K562 (cell line): ENCODE data around the gene SHISA9. TPM values are rescaled to one million over a fixed set of nuclear protein-coding genes. Genes with fewer than 3 reads are reported as not detected.

ENCODE experiments used
- ATAC-seq: fragments of 200-7000 bp; cut with Tn5 transposase; 3 replicates; pipeline ENCODE4 v1.9.1; 2020; ENCODE audit warnings: moderate library complexity
- BruUV-seq: library from RNA; stranded (reverse); fragments of 400-500 nt; replicated peaks from 2 replicates; lab custom pipeline; 2021; lab: Mats Ljungman, UMichigan
- CTCF ChIA-PET: fragments of 300-600 bp; formaldehyde crosslinking; extraction: SDS; loops from one replicate; lab custom pipeline; 2021; ENCODE audit warnings: low intra/inter-chr PET ratio; lab: Yijun Ruan, JAX
- POLR2A ChIA-PET: fragments of 300-600, 350-650 bp; sonication (Branson Sonifier 250); formaldehyde crosslinking; extraction: SDS; loops from one replicate; lab custom pipeline; 2021; ENCODE audit warnings: antibody characterized with exemption, inconsistent platforms; lab: Yijun Ruan, JAX
- DNase-seq, 4 experiments: peaks; one replicate each; pipeline versions ENCODE4 v3.0.0 to v3.0.0-alpha.2; 2011 to 2018; ENCODE audit warnings: low spot score in 3 of 4, mixed read lengths in 3 of 4; ENCODE audit errors: extremely low read depth in 1 of 4
- FAIRE-seq: peaks from 2 replicates; lab custom pipeline; 2011; peaks lifted over from hg19 to GRCh38; lab: Jason Lieb, UNC
- H2AFZ ChIP-seq: 2 replicates; pipeline ENCODE4 v1.6.0; 2011; ENCODE audit warnings: low read depth, low read length, control low read depth, inconsistent platforms
- H3K27ac ChIP-seq: fragments of 200-600 bp; 3 replicates; pipeline ENCODE4 v1.8.0; 2011; ENCODE audit warnings: low read depth, mild to moderate bottlenecking, control low read depth, inconsistent platforms, low read length, moderate library complexity, mixed read lengths; ENCODE audit errors: extremely low read depth
- H3K27me3 ChIP-seq, 2 experiments: fragments of 300-600 bp in 1 of 2; 2 replicates in 1 of 2; 3 replicates in 1 of 2; pipeline versions ENCODE4 v1.6.0 to v1.8.0; 2011; ENCODE audit warnings: inconsistent platforms in 2 of 2, low read length in 2 of 2, mild to moderate bottlenecking in 1 of 2, mixed read lengths in 1 of 2, moderate library complexity in 1 of 2; ENCODE audit not compliant: control insufficient read depth in 2 of 2, insufficient read depth in 2 of 2
- H3K36me3 ChIP-seq: fragments of 300-600 bp; 3 replicates; pipeline ENCODE4 v1.8.0; 2011; ENCODE audit warnings: mild to moderate bottlenecking, low read length, inconsistent platforms; ENCODE audit not compliant: control insufficient read depth, insufficient read depth
- H3K4me1 ChIP-seq, 2 experiments: fragments of 200-600 bp in 1 of 2; replicated peaks in 1 of 2; 2 replicates in 1 of 2; 3 replicates in 1 of 2; pipeline versions ENCODE4 v1.5.1 to v1.8.0; 2011; ENCODE audit warnings: inconsistent platforms in 2 of 2, low read length in 2 of 2, mild to moderate bottlenecking in 1 of 2, mixed read lengths in 1 of 2, moderate library complexity in 1 of 2; ENCODE audit not compliant: control insufficient read depth in 2 of 2, insufficient read depth in 2 of 2
- H3K4me2 ChIP-seq: 2 replicates; pipeline ENCODE4 v1.6.1; 2011; ENCODE audit warnings: low read length, control low read depth, inconsistent platforms, mixed read lengths; ENCODE audit not compliant: insufficient read depth
- H3K4me3 ChIP-seq: fragments of 200-600 bp; sonication (generic), shearing (Covaris generic); 2 replicates; pipeline ENCODE4 v1.5.1; 2016; ENCODE audit warnings: control low read depth, inconsistent platforms
- H3K79me2 ChIP-seq: fragments of 200-600 bp; 3 replicates; pipeline ENCODE4 v1.8.0; 2011; ENCODE audit warnings: low read length, inconsistent platforms; ENCODE audit not compliant: control insufficient read depth, insufficient read depth
- H3K9ac ChIP-seq, 2 experiments: 2 replicates each; pipeline versions ENCODE4 v1.6.0 to v1.6.1; 2011; ENCODE audit warnings: low read depth in 2 of 2, low read length in 2 of 2, control low read depth in 1 of 2, inconsistent platforms in 1 of 2, mild to moderate bottlenecking in 1 of 2, mixed read lengths in 1 of 2; ENCODE audit not compliant: insufficient read depth in 1 of 2
- H3K9me1 ChIP-seq: one replicate; pipeline ENCODE4 v1.6.0; 2011; ENCODE audit warnings: inconsistent platforms, mild to moderate bottlenecking, low read length, moderate library complexity; ENCODE audit not compliant: control insufficient read depth, insufficient read depth
- H3K9me3 ChIP-seq: replicated peaks from 2 replicates; pipeline ENCODE4 v1.5.1; 2011; ENCODE audit warnings: low read depth, low read length, inconsistent platforms; ENCODE audit not compliant: control insufficient read depth, insufficient read depth
- H4K20me1 ChIP-seq: replicated peaks from 2 replicates; pipeline ENCODE4 v1.6.1; 2011; ENCODE audit warnings: low read length, inconsistent platforms, mixed read lengths; ENCODE audit not compliant: control insufficient read depth, insufficient read depth
- EP400 ChIP-seq: fragments of 450-650 bp; IDR thresholded peaks from 2 replicates; pipeline ENCODE4 v1.6.1; 2017; ENCODE audit warnings: antibody characterized with exemption, mild to moderate bottlenecking, moderate library complexity
- FOSL1 ChIP-seq: fragments of 200-800 bp; sonication (Bioruptor generic); conservative IDR thresholded peaks from 2 replicates; pipeline ENCODE4 v1.6.1; 2016; ENCODE audit warnings: missing genetic modification characterization, missing compliant biosample characterization
- FOXP1 ChIP-seq: sonication (generic); formaldehyde crosslinking; IDR thresholded peaks from 2 replicates; pipeline ENCODE4 v1.8.0; 2022; ENCODE audit warnings: mild to moderate bottlenecking, missing genetic modification reagents
- KLF1 ChIP-seq: fragments of 450-650 bp; IDR thresholded peaks from 2 replicates; pipeline ENCODE4 v1.6.1; 2016; ENCODE audit warnings: missing genetic modification characterization, missing compliant biosample characterization
- MTF1 ChIP-seq: fragments of 250-450 bp; sonication (Bioruptor Pico); IDR thresholded peaks from 2 replicates; pipeline ENCODE4 v1.9.0; 2021; ENCODE audit warnings: moderate library complexity, mild to moderate bottlenecking, inconsistent platforms, borderline replicate concordance
- PCBP2 ChIP-seq: fragments of 200-400 bp; formaldehyde crosslinking; IDR thresholded peaks from 2 replicates; pipeline ENCODE4 v1.6.1; 2018; ENCODE audit warnings: low read length, low read depth, mild to moderate bottlenecking, moderate library complexity; ENCODE audit not compliant: poor library complexity, severe bottlenecking
- ZNF561 ChIP-seq: fragments of 450-650 bp; formaldehyde crosslinking; conservative IDR thresholded peaks from 2 replicates; pipeline ENCODE4 v1.4.0; 2020; ENCODE audit warnings: mild to moderate bottlenecking, moderate library complexity
- ZNF764 ChIP-seq: fragments of 250-450 bp; sonication (Bioruptor Pico); IDR thresholded peaks from 2 replicates; pipeline ENCODE4 v1.4.0; 2020; ENCODE audit warnings: low read depth, mild to moderate bottlenecking, moderate library complexity
- WGBS: fragments of 100-300 bp; shearing (Covaris generic); methylation state at CpG from one replicate; pipeline ENCODE4 v1.1.6; 2016; ENCODE audit warnings: low coverage, mixed read lengths; ENCODE audit not compliant: insufficient coverage; ENCODE audit errors: missing lambda C conversion rate; 5-methylcytosine and 5-hydroxymethylcytosine counted together
- in situ Hi-C: fragments of 300-500 bp; cut with MboI; formaldehyde crosslinking; loops from 4 replicates; pipeline ENCODE4 v1.15.0; 2018; ENCODE audit warnings: inconsistent platforms, mixed read lengths
- intact Hi-C: fragments of 100-400 bp; cut with micrococcal nuclease; formaldehyde crosslinking; loops from 2 replicates; pipeline ENCODE4 v1.14.2; 2022
- polyA plus RNA-seq, 8 experiments: library from polyadenylated mRNA; depleted of rRNA in 4 of 8; stranded (reverse) in 5 of 8; unstranded in 3 of 8; fragments of >200 nt; fragmentation: Nextera tagmentation in 2 of 8; fragmentation: Illumina TruSeq in 1 of 8; extraction: Ambion mirVana in 2 of 8; extraction: Trizol in 1 of 8; gene quantifications; 2 replicates each; pipeline versions ENCODE4 v1.2.1 to v1.2.3, GENCODE V29; 2011 to 2014; ENCODE audit warnings: inconsistent platforms in 1 of 8, missing spikeins in 1 of 8
- total RNA-seq, 7 experiments: library from RNA; depleted of rRNA in 6 of 7; stranded (reverse); fragments of >200 nt in 6 of 7; fragmentation: Illumina TruSeq in 2 of 7; extraction: Trizol in 2 of 7; gene quantifications; 2 replicates each; pipeline versions ENCODE4 v1.2.1 to v1.2.3, GENCODE V29; 2011 to 2021; ENCODE audit warnings: low replicate concordance in 1 of 7
- TF ChIP-seq, protein P1 (sequence below), 2 experiments: fragments of 450-650 bp; formaldehyde crosslinking in 1 of 2; IDR thresholded peaks; 2 replicates each; pipeline versions ENCODE4 v1.4.0 to v1.6.1; 2014 to 2020; ENCODE audit warnings: mild to moderate bottlenecking in 2 of 2, borderline replicate concordance in 1 of 2, low read depth in 1 of 2
- TF ChIP-seq, protein P2 (sequence below): fragments of 450-650 bp; formaldehyde crosslinking; IDR thresholded peaks from 2 replicates; pipeline ENCODE4 v1.4.0; 2022; ENCODE audit warnings: missing genetic modification characterization
- TF ChIP-seq, protein P3 (sequence below): sonication (generic); formaldehyde crosslinking; IDR thresholded peaks from 2 replicates; pipeline ENCODE4 v1.8.0; 2022; ENCODE audit warnings: missing genetic modification reagents, mild to moderate bottlenecking, borderline replicate concordance

The SHISA9 gene
- total and polyA plus RNA-seq, 9 of the 15 experiments (the other 6 are each of a cell fraction or from before 2014, with no cell fraction given), result under 0.01 to 0.16 (median 0.01) TPM; not detected in 6

DNA sequence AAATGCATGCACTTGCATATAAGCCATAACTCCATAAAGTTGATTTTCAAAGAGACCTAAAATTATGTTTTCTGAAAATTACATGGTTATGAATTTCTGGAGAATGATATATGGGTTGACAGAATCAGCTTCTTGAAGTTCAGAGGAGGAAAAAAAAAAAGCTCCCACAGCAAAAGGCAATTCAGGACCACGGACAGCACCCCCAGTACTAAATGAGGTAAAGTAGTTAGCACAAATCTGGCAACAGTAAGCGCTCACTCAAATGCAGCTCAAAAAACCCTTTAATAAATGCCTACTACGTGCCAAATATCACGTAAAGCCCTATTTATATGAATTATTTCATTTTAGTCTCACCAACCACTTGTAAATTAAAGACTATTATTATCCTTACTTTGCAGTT, 135.2 kb downstream of the SHISA9 start (continued):
- TF ChIP-seq, protein P1, sequence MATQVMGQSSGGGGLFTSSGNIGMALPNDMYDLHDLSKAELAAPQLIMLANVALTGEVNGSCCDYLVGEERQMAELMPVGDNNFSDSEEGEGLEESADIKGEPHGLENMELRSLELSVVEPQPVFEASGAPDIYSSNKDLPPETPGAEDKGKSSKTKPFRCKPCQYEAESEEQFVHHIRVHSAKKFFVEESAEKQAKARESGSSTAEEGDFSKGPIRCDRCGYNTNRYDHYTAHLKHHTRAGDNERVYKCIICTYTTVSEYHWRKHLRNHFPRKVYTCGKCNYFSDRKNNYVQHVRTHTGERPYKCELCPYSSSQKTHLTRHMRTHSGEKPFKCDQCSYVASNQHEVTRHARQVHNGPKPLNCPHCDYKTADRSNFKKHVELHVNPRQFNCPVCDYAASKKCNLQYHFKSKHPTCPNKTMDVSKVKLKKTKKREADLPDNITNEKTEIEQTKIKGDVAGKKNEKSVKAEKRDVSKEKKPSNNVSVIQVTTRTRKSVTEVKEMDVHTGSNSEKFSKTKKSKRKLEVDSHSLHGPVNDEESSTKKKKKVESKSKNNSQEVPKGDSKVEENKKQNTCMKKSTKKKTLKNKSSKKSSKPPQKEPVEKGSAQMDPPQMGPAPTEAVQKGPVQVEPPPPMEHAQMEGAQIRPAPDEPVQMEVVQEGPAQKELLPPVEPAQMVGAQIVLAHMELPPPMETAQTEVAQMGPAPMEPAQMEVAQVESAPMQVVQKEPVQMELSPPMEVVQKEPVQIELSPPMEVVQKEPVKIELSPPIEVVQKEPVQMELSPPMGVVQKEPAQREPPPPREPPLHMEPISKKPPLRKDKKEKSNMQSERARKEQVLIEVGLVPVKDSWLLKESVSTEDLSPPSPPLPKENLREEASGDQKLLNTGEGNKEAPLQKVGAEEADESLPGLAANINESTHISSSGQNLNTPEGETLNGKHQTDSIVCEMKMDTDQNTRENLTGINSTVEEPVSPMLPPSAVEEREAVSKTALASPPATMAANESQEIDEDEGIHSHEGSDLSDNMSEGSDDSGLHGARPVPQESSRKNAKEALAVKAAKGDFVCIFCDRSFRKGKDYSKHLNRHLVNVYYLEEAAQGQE (IDR thresholded peaks at IDR 0.05; ENCODE audit: borderline replicate concordance), result peak; percentile 99
- TF ChIP-seq, protein P1 (CRISPR knock-in tag; IDR thresholded peaks at IDR 0.05; ENCODE audit: low read depth), result peak; percentile 92

DNA sequence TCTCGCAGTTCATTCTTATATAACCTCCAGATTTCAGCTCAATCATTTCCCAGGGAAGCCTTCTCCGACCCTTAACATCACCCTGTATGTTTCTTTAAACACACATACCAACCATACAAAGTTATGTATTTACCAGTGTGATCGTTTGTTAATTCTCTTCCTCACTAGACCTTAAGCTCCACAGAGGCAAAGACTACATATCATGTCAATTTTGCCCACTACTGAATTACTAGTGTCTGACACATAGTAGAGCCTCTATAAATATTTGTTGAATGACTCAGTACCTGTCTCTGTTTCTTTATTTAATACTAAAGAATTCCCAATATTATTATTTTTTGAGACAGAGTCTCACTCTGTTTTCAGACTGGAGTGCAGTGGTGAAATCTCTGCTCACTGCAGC, 137.2 kb downstream of the SHISA9 start:
- DNase-seq (no peak), ATAC-seq (no peak), FAIRE-seq (no peak)
- intact Hi-C loops (no loop called here), in situ Hi-C loops (no loop called here)
- no peaks in the 10 kb centered on the region for H3K27me3 ChIP-seq
- H3K9me3 ChIP-seq, result no peaks in the 10 kb centered on the region
- no peaks in the 10 kb centered on the region for H3K4me1 ChIP-seq
- no peaks in the 10 kb centered on the region for H3K36me3 ChIP-seq
- no TSS peak for BruUV-seq
- no peak overlapping the region for H3K9ac ChIP-seq
- no peak overlapping the region for H3K4me3 ChIP-seq
- 0% methylated on average over 3 of the region's 3 CpGs for WGBS
- H3K27ac ChIP-seq, result no peak overlapping the region
- no peaks in the 10 kb centered on the region for H3K79me2 ChIP-seq
- no peak overlapping the region for H2AFZ ChIP-seq
- POLR2A ChIA-PET, result no interaction called here
- H3K9me1 ChIP-seq, result no peaks in the 10 kb centered on the region
- no peaks in the 10 kb centered on the region for H4K20me1 ChIP-seq
- no peak overlapping the region for H3K4me2 ChIP-seq
- CTCF ChIA-PET, result no interaction called here
- TF ChIP-seq ZNF764 (CRISPR knock-in tag) (no peak), FOSL1 (tag) (no peak), FOXP1 (no peak), ZNF561 (CRISPR knock-in tag) (no peak), EP400 (no peak), KLF1 (no peak), PCBP2 (no peak), MTF1 (CRISPR knock-in tag) (no peak)
- TF ChIP-seq, protein P2, sequence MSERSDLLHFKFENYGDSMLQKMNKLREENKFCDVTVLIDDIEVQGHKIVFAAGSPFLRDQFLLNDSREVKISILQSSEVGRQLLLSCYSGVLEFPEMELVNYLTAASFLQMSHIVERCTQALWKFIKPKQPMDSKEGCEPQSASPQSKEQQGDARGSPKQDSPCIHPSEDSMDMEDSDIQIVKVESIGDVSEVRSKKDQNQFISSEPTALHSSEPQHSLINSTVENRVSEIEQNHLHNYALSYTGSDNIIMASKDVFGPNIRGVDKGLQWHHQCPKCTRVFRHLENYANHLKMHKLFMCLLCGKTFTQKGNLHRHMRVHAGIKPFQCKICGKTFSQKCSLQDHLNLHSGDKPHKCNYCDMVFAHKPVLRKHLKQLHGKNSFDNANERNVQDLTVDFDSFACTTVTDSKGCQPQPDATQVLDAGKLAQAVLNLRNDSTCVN (CRISPR knock-in tag), result no peak
- TF ChIP-seq, protein P3, sequence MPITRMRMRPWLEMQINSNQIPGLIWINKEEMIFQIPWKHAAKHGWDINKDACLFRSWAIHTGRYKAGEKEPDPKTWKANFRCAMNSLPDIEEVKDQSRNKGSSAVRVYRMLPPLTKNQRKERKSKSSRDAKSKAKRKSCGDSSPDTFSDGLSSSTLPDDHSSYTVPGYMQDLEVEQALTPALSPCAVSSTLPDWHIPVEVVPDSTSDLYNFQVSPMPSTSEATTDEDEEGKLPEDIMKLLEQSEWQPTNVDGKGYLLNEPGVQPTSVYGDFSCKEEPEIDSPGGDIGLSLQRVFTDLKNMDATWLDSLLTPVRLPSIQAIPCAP (CRISPR knock-in tag), result no peak
